T-helper 9 cell (primary cell): ENCODE data around the gene RIC8A.
"Not testable (repeated sequence)": the region's sequence is repeated elsewhere in the genome, so short reads cannot be mapped to it uniquely, and the experiment has no call there.

Experiments used
- DNase-seq: peaks from one replicate; pipeline ENCODE4 v3.0.0-alpha.2; 2020

Gene RIC8A

GRCh38 chr11:220641-221215 lies 13.2 kb downstream of the RIC8A start:
- DNase-seq = not testable (repeated sequence)

GRCh38 chr11:221539-221938 lies 14.0 kb downstream of the RIC8A start:
- no peak for DNase-seq

- DNase-seq = no peak
Measured at GRCh38 chr11:221998-222789, 14.7 kb downstream of the RIC8A start.

- DNase-seq = no peak
Measured at GRCh38 chr11:223026-223789, 15.7 kb downstream of the RIC8A start.

- no peak for DNase-seq
Measured at GRCh38 chr11:223884-224283, 16.4 kb downstream of the RIC8A start.

- no peak for DNase-seq
Measured at GRCh38 chr11:224424-224823, 16.9 kb downstream of the RIC8A start.

GRCh38 chr11:225734-226453 lies 18.4 kb downstream of the RIC8A start:
- no peak for DNase-seq

GRCh38 chr11:227824-228379 lies 20.4 kb downstream of the RIC8A start:
- no peak for DNase-seq

- no peak for DNase-seq
Measured at GRCh38 chr11:230431-230830, 22.9 kb downstream of the RIC8A start.

- DNase-seq = no peak
Measured at GRCh38 chr11:232783-233565, 25.5 kb downstream of the RIC8A start.

- DNase-seq = no peak
Measured at GRCh38 chr11:235180-235579, 27.7 kb downstream of the RIC8A start.

GRCh38 chr11:235609-235996 lies 28.1 kb downstream of the RIC8A start:
- DNase-seq = no peak

- DNase-seq = peak; percentile 82
Measured at GRCh38 chr11:235997-236773, 28.7 kb downstream of the RIC8A start, which contains the start of gene SIRT3. Gene SIRT3, minus strand, starts transcription at chr11:236342. Its CDS starts 14 bp downstream, at chr11:236328.

GRCh38 chr11:236774-237767 lies 29.6 kb downstream of the RIC8A start, which contains the start of gene PSMD13:
Gene PSMD13, plus strand, starts transcription at chr11:236976. Its CDS starts 74 bp downstream, at chr11:237050.
- DNase-seq = peak; percentile 81

GRCh38 chr11:238346-238745 lies 30.8 kb downstream of the RIC8A start:
- not testable (repeated sequence) for DNase-seq

- DNase-seq = no peak
Measured at GRCh38 chr11:240315-240714, 32.8 kb downstream of the RIC8A start.

- DNase-seq = no peak
Measured at GRCh38 chr11:241634-242033, 34.1 kb downstream of the RIC8A start.

GRCh38 chr11:244376-244775 lies 36.9 kb downstream of the RIC8A start:
- DNase-seq = no peak

- no peak for DNase-seq
Measured at GRCh38 chr11:249062-249461, 41.6 kb downstream of the RIC8A start.

GRCh38 chr11:250274-250673 lies 42.8 kb downstream of the RIC8A start:
- no peak for DNase-seq
